Gastrocnemius medialis (tissue), 4 donors: Measurements from ENCODE around the gene FEV.

Source experiments
- POLR2A ChIP-seq, 2 donors: fragments of 450-650 bp; IDR thresholded peaks; one replicate each; pipeline ENCODE4 v1.6.1; 2017; ENCODE audit warnings: antibody characterized with exemption in 2 of 2, mild to moderate bottlenecking in 2 of 2, moderate library complexity in 2 of 2
- TF ChIP-seq, protein P1 (sequence below), 5 experiments: fragments of 450-650 bp in 3 of 5; fragments of 200-600 bp in 2 of 5; sonication (generic) in 2 of 5; IDR thresholded peaks in 4 of 5; conservative IDR thresholded peaks in 1 of 5; 1 replicate in 4 of 5; 2 replicates in 1 of 5; pipeline ENCODE4 v1.5.1; 2016 to 2019; ENCODE audit warnings: antibody characterized with exemption in 5 of 5, mild to moderate bottlenecking in 3 of 5, moderate library complexity in 3 of 5

DNA sequence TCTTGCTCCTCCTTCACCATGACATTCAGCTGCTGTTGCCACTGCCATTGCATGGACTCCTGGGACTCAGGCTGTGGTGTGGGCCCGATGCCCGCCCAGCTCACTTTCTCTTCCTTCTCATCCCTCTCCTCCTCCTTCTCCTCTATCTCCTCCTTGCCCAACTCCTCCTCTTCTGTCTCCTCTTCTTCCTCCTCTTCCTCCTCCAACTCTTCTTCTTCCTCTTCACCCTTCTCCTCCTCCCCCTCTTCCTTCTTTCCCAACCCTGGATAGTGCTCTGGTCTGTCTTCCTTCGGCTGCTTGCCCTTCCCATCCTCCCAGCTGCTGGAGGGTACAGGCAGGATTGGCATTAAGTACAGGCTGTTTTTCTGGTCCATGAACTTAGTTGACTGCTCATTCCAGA is 19.0 kb upstream of the FEV start:
- no peak for TF ChIP-seq POLR2A (IDR thresholded peaks at IDR 0.05)
- TF ChIP-seq, protein P1, sequence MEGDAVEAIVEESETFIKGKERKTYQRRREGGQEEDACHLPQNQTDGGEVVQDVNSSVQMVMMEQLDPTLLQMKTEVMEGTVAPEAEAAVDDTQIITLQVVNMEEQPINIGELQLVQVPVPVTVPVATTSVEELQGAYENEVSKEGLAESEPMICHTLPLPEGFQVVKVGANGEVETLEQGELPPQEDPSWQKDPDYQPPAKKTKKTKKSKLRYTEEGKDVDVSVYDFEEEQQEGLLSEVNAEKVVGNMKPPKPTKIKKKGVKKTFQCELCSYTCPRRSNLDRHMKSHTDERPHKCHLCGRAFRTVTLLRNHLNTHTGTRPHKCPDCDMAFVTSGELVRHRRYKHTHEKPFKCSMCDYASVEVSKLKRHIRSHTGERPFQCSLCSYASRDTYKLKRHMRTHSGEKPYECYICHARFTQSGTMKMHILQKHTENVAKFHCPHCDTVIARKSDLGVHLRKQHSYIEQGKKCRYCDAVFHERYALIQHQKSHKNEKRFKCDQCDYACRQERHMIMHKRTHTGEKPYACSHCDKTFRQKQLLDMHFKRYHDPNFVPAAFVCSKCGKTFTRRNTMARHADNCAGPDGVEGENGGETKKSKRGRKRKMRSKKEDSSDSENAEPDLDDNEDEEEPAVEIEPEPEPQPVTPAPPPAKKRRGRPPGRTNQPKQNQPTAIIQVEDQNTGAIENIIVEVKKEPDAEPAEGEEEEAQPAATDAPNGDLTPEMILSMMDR (IDR thresholded peaks at IDR 0.05 in 4 of 5, conservative IDR thresholded peaks at IDR 0.05 in 1 of 5) = no peak
